Prostate gland (tissue), 2 donors: ENCODE results near the gene STAT5B. TPM values are rescaled to one million over a fixed set of nuclear protein-coding genes. Genes with fewer than 3 reads are reported as not detected.
A peak's percentile ranks its signal among the peaks of the same experiment; 100 is the strongest.

Experiments used
- DNase-seq: peaks from one replicate; pipeline ENCODE4 v3.0.0-alpha.2; 2019; ENCODE audit warnings: low spot score
- H3K27ac ChIP-seq, 2 donors: fragments of 200-600 bp; sonication (generic); 2 replicates each; pipeline ENCODE4 v1.5.1; 2017 to 2019
- H3K27me3 ChIP-seq: fragments of 200-600 bp; sonication (generic); replicated peaks from 2 replicates; pipeline ENCODE4 v1.5.1; 2019; ENCODE audit not compliant: insufficient read depth
- H3K36me3 ChIP-seq, 2 donors: fragments of 200-600 bp; sonication (generic); 1 replicate in 1 of 2; 2 replicates in 1 of 2; pipeline versions ENCODE4 v1.5.1 to v1.8.1; 2017 to 2019
- H3K4me1 ChIP-seq: fragments of 200-600 bp; sonication (generic); replicated peaks from 2 replicates; pipeline ENCODE4 v1.5.1; 2019
- H3K4me3 ChIP-seq, 2 donors: fragments of 200-600 bp; sonication (generic); 2 replicates each; pipeline ENCODE4 v1.5.1; 2017 to 2019
- H3K9me3 ChIP-seq: fragments of 200-600 bp; sonication (generic); 2 replicates; pipeline ENCODE4 v1.5.1; 2017
- POLR2A ChIP-seq: fragments of 450-650 bp; IDR thresholded peaks from one replicate; pipeline ENCODE4 v1.6.1; 2016; ENCODE audit warnings: antibody characterized with exemption, mild to moderate bottlenecking
- POLR2AphosphoS5 ChIP-seq: sonication (generic); formaldehyde crosslinking; IDR thresholded peaks from one replicate; pipeline ENCODE4 v1.6.1; 2017; ENCODE audit warnings: antibody characterized with exemption
- WGBS: methylation state at CpG from one replicate; pipeline ENCODE4 v1.1.5; 2018; 5-methylcytosine and 5-hydroxymethylcytosine counted together
- intact Hi-C: fragments of 100-400 bp; cut with DNase I; formaldehyde crosslinking; loops from one replicate; pipeline ENCODE4 v1.14.2; 2022
- total RNA-seq, 2 donors: library from RNA; depleted of rRNA; stranded (reverse); fragments of >200 nt; gene quantifications; one replicate each; pipeline ENCODE4 v1.1.0, GENCODE V29; 2016
- TF ChIP-seq, protein P1 (sequence below), 4 experiments: fragments of 200-600 bp in 2 of 4; fragments of 450-650 bp in 2 of 4; sonication (generic) in 2 of 4; IDR thresholded peaks; 1 replicate in 3 of 4; 2 replicates in 1 of 4; pipeline ENCODE4 v1.5.1; 2016 to 2019; ENCODE audit warnings: antibody characterized with exemption in 4 of 4, mild to moderate bottlenecking in 2 of 4, moderate library complexity in 2 of 4

Gene STAT5B
- total RNA-seq, 2 donors from 2014 or later: 58.0 to 83.8 TPM

DNA sequence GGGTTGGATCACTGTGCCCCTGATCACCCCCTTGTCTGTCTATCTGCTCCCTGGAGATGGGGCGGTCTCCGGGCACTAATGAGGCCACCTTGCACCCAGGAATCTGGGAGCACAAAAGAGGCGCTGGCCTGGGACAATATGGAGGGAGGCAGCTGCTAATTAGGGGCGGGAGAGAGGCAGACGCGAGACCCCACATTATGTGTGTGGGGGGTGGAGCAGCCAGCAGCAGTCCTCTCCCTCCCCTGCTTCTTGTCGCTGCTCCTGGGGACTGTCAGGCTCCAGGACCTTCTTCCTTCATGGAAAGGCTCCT is 90.6 kb downstream of the STAT5B start:
- Histone ChIP-seq H3K27ac (no peak overlapping the region), H3K4me3 (no peak overlapping the region), H3K4me1 (peaks cover 4% of the 10 kb centered on the region), H3K27me3 (peaks cover 3% of the 10 kb centered on the region), H3K9me3 (no peaks in the 10 kb centered on the region), H3K36me3 (no peaks in the 10 kb centered on the region)
- intact Hi-C loops: no loop called here
- 61% methylated on average over 7 of the region's 7 CpGs for WGBS
- no peak for DNase-seq
- no peak for TF ChIP-seq POLR2AphosphoS5
- TF ChIP-seq, protein P1, sequence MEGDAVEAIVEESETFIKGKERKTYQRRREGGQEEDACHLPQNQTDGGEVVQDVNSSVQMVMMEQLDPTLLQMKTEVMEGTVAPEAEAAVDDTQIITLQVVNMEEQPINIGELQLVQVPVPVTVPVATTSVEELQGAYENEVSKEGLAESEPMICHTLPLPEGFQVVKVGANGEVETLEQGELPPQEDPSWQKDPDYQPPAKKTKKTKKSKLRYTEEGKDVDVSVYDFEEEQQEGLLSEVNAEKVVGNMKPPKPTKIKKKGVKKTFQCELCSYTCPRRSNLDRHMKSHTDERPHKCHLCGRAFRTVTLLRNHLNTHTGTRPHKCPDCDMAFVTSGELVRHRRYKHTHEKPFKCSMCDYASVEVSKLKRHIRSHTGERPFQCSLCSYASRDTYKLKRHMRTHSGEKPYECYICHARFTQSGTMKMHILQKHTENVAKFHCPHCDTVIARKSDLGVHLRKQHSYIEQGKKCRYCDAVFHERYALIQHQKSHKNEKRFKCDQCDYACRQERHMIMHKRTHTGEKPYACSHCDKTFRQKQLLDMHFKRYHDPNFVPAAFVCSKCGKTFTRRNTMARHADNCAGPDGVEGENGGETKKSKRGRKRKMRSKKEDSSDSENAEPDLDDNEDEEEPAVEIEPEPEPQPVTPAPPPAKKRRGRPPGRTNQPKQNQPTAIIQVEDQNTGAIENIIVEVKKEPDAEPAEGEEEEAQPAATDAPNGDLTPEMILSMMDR (IDR thresholded peaks at IDR 0.05): no peak
- no peak for TF ChIP-seq POLR2A

DNA sequence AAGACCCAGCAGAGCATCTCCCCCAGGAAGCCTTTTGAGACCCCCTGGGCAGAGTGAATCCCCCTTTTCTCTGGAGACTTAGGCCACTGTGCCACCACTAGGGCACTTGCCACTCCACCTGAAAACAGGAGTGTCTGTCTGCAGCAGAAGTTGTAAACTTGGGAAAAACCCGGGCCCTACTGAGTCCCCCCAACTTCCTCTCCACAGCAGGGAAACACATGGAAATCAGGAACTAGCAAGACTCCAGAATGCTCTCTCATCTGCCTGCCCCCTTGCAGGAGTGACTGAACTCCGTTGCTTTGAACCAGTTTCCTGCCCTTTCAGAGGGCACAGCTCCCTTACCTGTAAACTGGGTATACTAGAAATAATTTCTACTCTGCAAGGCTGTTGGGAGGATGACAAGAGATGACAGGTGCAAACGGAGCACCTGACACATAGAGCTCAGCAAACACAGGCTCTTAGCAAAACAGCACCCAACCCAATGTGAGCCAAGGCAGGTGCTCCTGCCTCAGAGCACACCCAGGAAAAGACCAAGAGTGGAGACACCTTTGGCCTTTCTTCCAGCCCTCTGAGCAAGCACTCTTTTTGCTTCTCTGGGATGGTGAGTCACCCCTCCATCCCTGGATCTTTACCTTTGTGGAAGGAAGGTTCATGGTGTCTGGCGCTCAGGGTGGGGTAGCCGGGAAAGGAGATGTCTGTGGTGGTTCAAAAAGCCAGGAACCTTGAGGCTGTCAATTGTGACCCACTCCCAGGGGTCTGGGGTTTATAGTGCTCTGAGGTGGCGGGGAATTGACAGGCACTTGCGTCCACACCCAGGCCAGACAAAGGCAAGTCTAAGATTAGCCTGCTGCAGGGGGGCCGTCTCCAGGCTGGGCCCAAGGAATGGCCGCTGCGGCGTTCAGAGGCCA is 91.2 kb downstream of the STAT5B start, which contains the start of gene HCRT:
Gene HCRT (minus strand): TSS at position 740 of the 908 bp plus-strand sequence. CDS start 87 bp downstream, at position 653.
- Histone ChIP-seq H3K9me3 (no peaks in the 10 kb centered on the region), H3K36me3 (no peaks in the 10 kb centered on the region), H3K4me3 (peak within 1 kb of the TSS; percentile 29 to 37), H3K27me3 (peaks cover 4% of the 10 kb centered on the region), H3K27ac (no peak within 1 kb of the TSS), H3K4me1 (peaks cover 4% of the 10 kb centered on the region)
- 73% methylated on average over 11 of the region's 11 CpGs for WGBS
- intact Hi-C loops: no loop called here
- TF ChIP-seq POLR2AphosphoS5 (no peak), POLR2A (no peak)
- TF ChIP-seq, protein P1 (IDR thresholded peaks at IDR 0.05): no peak
- no peak for DNase-seq

DNA sequence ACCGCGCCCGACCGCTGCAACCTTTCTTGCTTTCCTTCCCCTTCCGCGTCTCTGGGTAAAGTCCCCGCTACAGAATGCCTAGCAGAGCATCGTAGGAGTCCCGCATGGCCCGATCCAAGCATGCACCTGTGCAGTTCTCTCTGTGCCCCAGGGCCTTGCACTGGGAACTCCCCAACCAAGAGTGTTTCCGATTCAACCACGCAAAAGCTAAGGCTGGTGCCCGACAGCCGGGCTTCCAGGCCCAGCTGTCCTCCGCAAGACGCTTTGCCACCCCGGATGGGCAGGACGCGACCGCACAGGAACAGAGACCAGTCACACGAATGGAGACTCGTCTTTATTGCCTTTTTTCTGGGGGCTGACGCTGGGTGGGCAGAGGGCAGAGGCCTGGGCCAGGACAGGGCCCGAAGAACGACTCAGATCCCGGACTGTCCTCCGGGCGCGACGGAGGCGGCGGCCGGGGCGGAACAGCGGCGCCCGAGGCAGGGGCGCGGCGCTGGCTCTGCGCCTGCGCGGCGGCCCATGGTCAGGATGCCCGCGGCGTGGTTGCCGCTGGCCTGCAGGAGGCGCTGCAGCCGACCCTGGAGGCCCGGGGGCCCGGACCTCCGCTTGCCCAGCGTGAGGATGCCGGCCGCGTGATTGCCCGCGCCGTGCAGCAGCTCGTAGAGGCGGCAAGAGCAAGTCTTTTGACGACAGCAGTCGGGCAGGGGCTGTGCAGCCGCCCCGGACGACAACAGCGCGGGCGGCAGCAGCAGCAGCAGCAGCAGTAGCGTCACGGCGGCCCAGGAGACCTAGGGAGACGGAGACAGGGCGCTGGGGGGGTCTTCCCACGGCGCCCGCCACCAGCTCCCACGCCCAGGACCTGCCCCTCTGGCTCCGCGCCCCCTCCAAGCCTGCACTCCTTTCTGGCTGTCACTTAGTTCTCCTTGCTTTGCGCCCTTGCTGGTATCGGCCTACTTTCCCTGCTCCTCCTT is 92.2 kb downstream of the STAT5B start:
- H3K4me3 ChIP-seq: peak overlapping the region; percentile 29 to 37
- H3K27ac ChIP-seq: peak overlapping the region in 1 of 2 donors; percentile 26
- DNase-seq: peak; percentile 24
- no peaks in the 10 kb centered on the region for H3K9me3 ChIP-seq
- H3K27me3 ChIP-seq: peaks cover 4% of the 10 kb centered on the region
- intact Hi-C loops: no loop called here
- TF ChIP-seq, protein P1 (IDR thresholded peaks at IDR 0.05): peak; percentile 54 to 87 (median 78)
- TF ChIP-seq POLR2A: no peak
- WGBS: 6% methylated on average over 60 of the region's 83 CpGs
- peaks cover 4% of the 10 kb centered on the region for H3K4me1 ChIP-seq
- H3K36me3 ChIP-seq: no peaks in the 10 kb centered on the region

DNA sequence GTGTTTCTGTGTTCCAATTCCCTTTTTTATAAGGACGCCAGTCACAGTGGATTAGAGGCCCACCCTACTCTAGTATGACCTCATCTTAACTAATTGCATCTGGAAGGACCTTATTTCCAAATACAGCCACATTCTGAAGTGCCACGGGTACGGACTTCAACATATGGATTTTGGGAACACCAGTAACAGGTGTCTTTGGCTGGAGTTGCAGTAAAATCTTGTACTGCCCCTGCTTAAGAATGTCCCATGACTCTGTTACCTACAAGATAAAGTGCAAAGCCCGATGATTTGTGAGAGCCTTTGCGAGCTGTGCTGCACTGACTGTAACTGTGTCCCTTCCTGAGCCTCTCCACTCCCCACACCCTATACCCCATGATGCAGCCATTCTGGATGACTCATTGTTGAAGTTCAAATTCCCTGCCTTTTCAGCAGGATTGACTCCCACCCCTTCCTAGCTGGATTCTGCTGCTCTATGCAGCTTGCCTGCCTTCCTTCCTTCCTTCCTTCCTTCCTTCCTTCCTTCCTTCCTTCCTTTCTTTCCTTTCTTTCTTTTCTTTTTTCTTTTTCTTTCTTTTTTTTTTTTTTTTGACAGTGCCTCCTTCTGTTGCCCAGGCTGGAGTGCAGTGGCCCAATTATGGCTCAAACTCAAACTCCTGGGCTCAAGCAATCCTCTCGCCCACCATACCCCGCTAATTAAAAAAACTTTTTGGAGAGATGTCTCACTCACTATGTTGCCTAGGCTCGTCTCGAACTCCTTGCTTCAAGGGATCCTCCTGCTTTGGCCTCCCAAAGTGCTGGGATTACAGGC is 93.1 kb downstream of the STAT5B start:
- 75% methylated on average over 9 of the region's 9 CpGs for WGBS
- Histone ChIP-seq H3K36me3 (no peaks in the 10 kb centered on the region), H3K4me1 (peaks cover 4% of the 10 kb centered on the region), H3K27me3 (peaks cover 4% of the 10 kb centered on the region), H3K4me3 (peak overlapping the region in 1 of 2 donors; percentile 37), H3K27ac (no peak overlapping the region), H3K9me3 (no peaks in the 10 kb centered on the region)
- intact Hi-C loops: no loop called here
- TF ChIP-seq POLR2A: no peak
- no peak for TF ChIP-seq POLR2AphosphoS5
- TF ChIP-seq, protein P1 (IDR thresholded peaks at IDR 0.05): no peak
- DNase-seq: no peak
